Fibroblast of lung (primary cell): ENCODE measurements around the gene SP140.

Source experiments
- CTCF ChIP-seq, 2 donors: IDR thresholded peaks in 1 of 2; conservative IDR thresholded peaks in 1 of 2; 1 replicate in 1 of 2; 2 replicates in 1 of 2; pipeline ENCODE4 v1.5.1; 2011 to 2012; ENCODE audit warnings: low read length in 2 of 2, control low read depth in 1 of 2, inconsistent platforms in 1 of 2, low read depth in 1 of 2, mild to moderate bottlenecking in 1 of 2
- EZH2 ChIP-seq: IDR thresholded peaks from 2 replicates; pipeline ENCODE4 v1.5.1; 2012; ENCODE audit warnings: low read length, control low read depth, mild to moderate bottlenecking; ENCODE audit errors: missing control alignments

DNA sequence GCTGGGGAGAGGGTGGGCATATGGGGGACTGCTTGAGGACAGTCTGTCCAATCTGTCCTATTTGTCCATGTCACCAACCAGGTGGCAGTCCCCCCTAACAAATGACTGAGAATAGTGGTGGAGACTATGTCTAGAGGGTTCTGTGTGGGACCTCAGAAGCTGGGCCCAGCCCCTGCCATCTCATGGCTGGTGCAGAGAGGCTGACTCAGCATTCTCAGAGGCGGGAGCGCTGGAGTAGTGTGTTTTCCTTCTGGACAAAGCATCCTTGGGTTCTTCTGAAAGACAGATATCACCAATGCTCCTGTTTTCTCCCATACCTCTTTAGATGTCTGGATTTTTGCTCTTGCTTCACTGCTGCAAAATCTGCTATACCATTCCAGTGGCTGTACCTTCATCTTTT is 57.4 kb downstream of the SP140 start:
- TF ChIP-seq CTCF (conservative IDR thresholded peaks at IDR 0.05 in 1 of 2, IDR thresholded peaks at IDR 0.05 in 1 of 2; ENCODE audit: low read depth in 1 of 2, low read length in 2 of 2) (no peak), EZH2 (no peak)
